IMR-90 (cell line): Measurements from ENCODE around the gene TRIML2.

Experiments used
- ELK1 ChIP-seq: fragments of 150-350 bp; IDR thresholded peaks from 2 replicates; pipeline ENCODE4 v1.6.1; 2016; ENCODE audit warnings: low read depth, mild to moderate bottlenecking, low read length, moderate library complexity, borderline replicate concordance
- MAZ ChIP-seq: IDR thresholded peaks from 2 replicates; pipeline ENCODE4 v1.6.1; 2012; ENCODE audit warnings: low read depth, mild to moderate bottlenecking, low read length, improper control_type of control experiment, moderate library complexity, borderline replicate concordance
- TF ChIP-seq, protein P1 (sequence below): conservative IDR thresholded peaks from 2 replicates; pipeline ENCODE4 v1.5.1; 2012; ENCODE audit warnings: mild to moderate bottlenecking, low read depth, low read length, improper control_type of control experiment

DNA sequence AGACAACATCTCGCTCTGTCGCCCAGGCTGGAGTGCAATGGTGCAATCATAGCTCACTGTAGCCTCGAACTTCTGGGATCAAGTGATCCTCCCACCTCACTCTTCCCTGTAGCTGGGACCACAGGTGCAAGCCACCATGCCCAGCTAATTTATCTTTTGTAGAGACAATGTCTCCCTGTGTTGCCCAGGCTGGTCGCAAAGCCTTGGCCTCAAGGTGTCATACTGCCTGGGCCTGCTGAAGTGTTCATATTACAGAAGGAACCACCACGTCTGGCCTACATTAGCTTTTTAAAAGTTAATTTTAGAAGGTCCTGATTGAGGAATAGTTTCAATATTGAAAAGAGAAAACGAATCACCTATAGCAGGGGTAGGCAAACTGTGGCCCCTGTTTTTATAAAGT is 22.5 kb downstream of the TRIML2 start:
- TF ChIP-seq ELK1 = no peak
- TF ChIP-seq, protein P1, sequence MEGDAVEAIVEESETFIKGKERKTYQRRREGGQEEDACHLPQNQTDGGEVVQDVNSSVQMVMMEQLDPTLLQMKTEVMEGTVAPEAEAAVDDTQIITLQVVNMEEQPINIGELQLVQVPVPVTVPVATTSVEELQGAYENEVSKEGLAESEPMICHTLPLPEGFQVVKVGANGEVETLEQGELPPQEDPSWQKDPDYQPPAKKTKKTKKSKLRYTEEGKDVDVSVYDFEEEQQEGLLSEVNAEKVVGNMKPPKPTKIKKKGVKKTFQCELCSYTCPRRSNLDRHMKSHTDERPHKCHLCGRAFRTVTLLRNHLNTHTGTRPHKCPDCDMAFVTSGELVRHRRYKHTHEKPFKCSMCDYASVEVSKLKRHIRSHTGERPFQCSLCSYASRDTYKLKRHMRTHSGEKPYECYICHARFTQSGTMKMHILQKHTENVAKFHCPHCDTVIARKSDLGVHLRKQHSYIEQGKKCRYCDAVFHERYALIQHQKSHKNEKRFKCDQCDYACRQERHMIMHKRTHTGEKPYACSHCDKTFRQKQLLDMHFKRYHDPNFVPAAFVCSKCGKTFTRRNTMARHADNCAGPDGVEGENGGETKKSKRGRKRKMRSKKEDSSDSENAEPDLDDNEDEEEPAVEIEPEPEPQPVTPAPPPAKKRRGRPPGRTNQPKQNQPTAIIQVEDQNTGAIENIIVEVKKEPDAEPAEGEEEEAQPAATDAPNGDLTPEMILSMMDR = no peak
- no peak for TF ChIP-seq MAZ
